GM23338 (cell line): Measurements from ENCODE around the gene TNF. TPM values are rescaled to one million over a fixed set of nuclear protein-coding genes. Genes with fewer than 3 reads are reported as not detected.
"Not testable (repeated sequence)": the region's sequence is repeated elsewhere in the genome, so short reads cannot be mapped to it uniquely, and the experiment has no call there.

ENCODE experiments used
- ATAC-seq: fragments of 200-7000 bp; cut with Tn5 transposase; 3 replicates; pipeline ENCODE4 v1.9.1; 2020
- DNase-seq: peaks from one replicate; pipeline ENCODE4 v3.0.0-alpha.2; 2015; ENCODE audit warnings: low spot score
- H2AFZ ChIP-seq: fragments of 200-600 bp; sonication (generic); 2 replicates; pipeline ENCODE4 v1.8.0; 2016; ENCODE audit warnings: antibody characterized with exemption, mild to moderate bottlenecking, moderate library complexity
- H3F3A ChIP-seq: fragments of 200-600 bp; sonication (generic); replicated peaks from 2 replicates; pipeline ENCODE4 v1.8.0; 2017; ENCODE audit warnings: antibody characterized with exemption, mixed run types, low read depth
- H3K27ac ChIP-seq: fragments of 200-600 bp; sonication (generic); 2 replicates; pipeline ENCODE4 v1.6.1; 2016; ENCODE audit warnings: low read depth
- H3K27me3 ChIP-seq: fragments of 200-600 bp; sonication (generic); 2 replicates; pipeline ENCODE4 v1.8.0; 2016; ENCODE audit warnings: mild to moderate bottlenecking, mixed run types, moderate library complexity; ENCODE audit not compliant: insufficient read depth
- H3K36me3 ChIP-seq: fragments of 200-600 bp; sonication (generic); 2 replicates; pipeline ENCODE4 v1.8.0; 2016; ENCODE audit warnings: mild to moderate bottlenecking; ENCODE audit not compliant: insufficient read depth
- H3K4me1 ChIP-seq: fragments of 200-600 bp; sonication (generic); 2 replicates; pipeline ENCODE4 v1.8.0; 2016; ENCODE audit warnings: mild to moderate bottlenecking, moderate library complexity; ENCODE audit not compliant: insufficient read depth
- H3K4me2 ChIP-seq: fragments of 200-600 bp; sonication (generic); 2 replicates; pipeline ENCODE4 v1.7.1; 2017; ENCODE audit warnings: mixed run types
- H3K4me3 ChIP-seq: fragments of 200-600 bp; sonication (generic); 2 replicates; pipeline ENCODE4 v1.6.1; 2016; ENCODE audit warnings: mixed run types
- H3K79me2 ChIP-seq: fragments of 200-600 bp; sonication (generic); replicated peaks from 2 replicates; pipeline ENCODE4 v1.8.0; 2017; ENCODE audit warnings: mild to moderate bottlenecking; ENCODE audit not compliant: insufficient read depth
- H3K9me2 ChIP-seq: fragments of 200-600 bp; sonication (generic); 2 replicates; pipeline ENCODE4 v1.8.0; 2017; ENCODE audit not compliant: insufficient read depth
- H4K20me1 ChIP-seq: fragments of 200-600 bp; sonication (generic); replicated peaks from 2 replicates; pipeline ENCODE4 v1.8.0; 2017; ENCODE audit warnings: mild to moderate bottlenecking; ENCODE audit not compliant: insufficient read depth
- H3K27ac Mint-ChIP-seq: 2 replicates; pipeline ENCODE4 v1.8.0; 2020; ENCODE audit warnings: inconsistent platforms, mild to moderate bottlenecking, moderate library complexity, mixed read lengths
- H3K27me3 Mint-ChIP-seq: 3 replicates; pipeline ENCODE4 v1.8.0; 2022; ENCODE audit warnings: low read depth, mild to moderate bottlenecking, moderate library complexity, mixed read lengths, inconsistent platforms; ENCODE audit not compliant: insufficient read depth, poor library complexity
- H3K36me3 Mint-ChIP-seq: 3 replicates; pipeline ENCODE4 v1.8.0; 2021; ENCODE audit warnings: low read depth, mild to moderate bottlenecking, inconsistent platforms, moderate library complexity, mixed read lengths
- H3K4me1 Mint-ChIP-seq: 3 replicates; pipeline ENCODE4 v1.8.0; 2020; ENCODE audit warnings: mild to moderate bottlenecking, inconsistent platforms, mixed read lengths
- H3K4me3 Mint-ChIP-seq: 3 replicates; pipeline ENCODE4 v1.8.0; 2021; ENCODE audit warnings: moderate library complexity, mild to moderate bottlenecking, inconsistent platforms, mixed read lengths
- H3K9me3 Mint-ChIP-seq: 3 replicates; pipeline ENCODE4 v1.8.0; 2020; ENCODE audit warnings: moderate library complexity, mild to moderate bottlenecking, inconsistent platforms, mixed read lengths
- CREB1 ChIP-seq: fragments of 250-450 bp; sonication (Bioruptor Pico); IDR thresholded peaks from 2 replicates; pipeline ENCODE4 v1.5.0; 2020; ENCODE audit warnings: low read depth, mild to moderate bottlenecking, moderate library complexity
- EZH2 ChIP-seq: fragments of 200-600 bp; sonication (generic); IDR thresholded peaks from one replicate; pipeline ENCODE4 v1.8.0; 2017; ENCODE audit warnings: antibody characterized with exemption, mild to moderate bottlenecking, low read depth; ENCODE audit not compliant: unreplicated experiment
- EZH2phosphoT487 ChIP-seq: fragments of 200-600 bp; sonication (generic); IDR thresholded peaks from one replicate; pipeline ENCODE4 v1.8.1; 2018; ENCODE audit warnings: antibody characterized with exemption; ENCODE audit not compliant: unreplicated experiment
- JUNB ChIP-seq: IDR thresholded peaks from one replicate; pipeline ENCODE4 v1.6.1; 2016; ENCODE audit warnings: antibody characterized with exemption; ENCODE audit not compliant: unreplicated experiment
- REST ChIP-seq: IDR thresholded peaks from one replicate; pipeline ENCODE4 v1.6.1; 2018; ENCODE audit warnings: antibody characterized with exemption; ENCODE audit not compliant: unreplicated experiment
- STAT1 ChIP-seq: IDR thresholded peaks from one replicate; pipeline ENCODE4 v1.6.1; 2016; ENCODE audit warnings: antibody characterized with exemption; ENCODE audit not compliant: unreplicated experiment
- ZNF331 ChIP-seq: fragments of 250-450 bp; sonication (Bioruptor Pico); IDR thresholded peaks from 2 replicates; pipeline ENCODE4 v1.5.0; 2020; ENCODE audit warnings: low read depth, mild to moderate bottlenecking, moderate library complexity
- ZNF462 ChIP-seq: fragments of 250-450 bp; sonication (Bioruptor Pico); IDR thresholded peaks from 2 replicates; pipeline ENCODE4 v1.5.0; 2020; ENCODE audit warnings: mild to moderate bottlenecking, moderate library complexity
- polyA plus RNA-seq: library from polyadenylated mRNA; unstranded; fragments of >200 nt; fragmentation: Nextera tagmentation; extraction: Ambion mirVana; gene quantifications from 2 replicates; pipeline ENCODE4 v1.2.1, GENCODE V29; 2016
- total RNA-seq: library from RNA; depleted of rRNA; stranded (reverse); fragments of >200 nt; shearing (Covaris generic); gene quantifications from 2 replicates; pipeline ENCODE4 v1.2.3, GENCODE V29; 2014

TNF gene
- total and polyA plus RNA-seq, 2 experiments from 2014 or later: 0.11 TPM; not detected in 1

GRCh38 chr6:31588871-31589650, 13.7 kb downstream of the TNF start (continued):
- no peak for TF ChIP-seq ZNF462 (CRISPR knock-in tag)
- no peak for TF ChIP-seq REST
- no peak for TF ChIP-seq STAT1
- no peak for TF ChIP-seq CREB1 (CRISPR knock-in tag)
- TF ChIP-seq JUNB: no peak
- TF ChIP-seq EZH2phosphoT487: no peak
- TF ChIP-seq ZNF331 (CRISPR knock-in tag): no peak
- no peak for TF ChIP-seq EZH2

- ATAC-seq, H3K27ac Mint-ChIP-seq, H3K36me3 ChIP-seq, H3K4me3 ChIP-seq, H3K4me3 Mint-ChIP-seq, H3K4me1 Mint-ChIP-seq, H2AFZ ChIP-seq, H3K9me2 ChIP-seq, H3K36me3 Mint-ChIP-seq, H3K27ac ChIP-seq, H3K4me1 ChIP-seq, H3F3A ChIP-seq, H3K9me3 Mint-ChIP-seq, H3K27me3 ChIP-seq, H3K4me2 ChIP-seq, H3K79me2 ChIP-seq, DNase-seq, H4K20me1 ChIP-seq: not testable (repeated sequence)
- H3K27me3 Mint-ChIP-seq: peaks cover 13% of the 10 kb centered on the region
Observed at GRCh38 chr6:31590691-31591090, 15.3 kb downstream of the TNF start.
